Adrenal gland (tissue), 12 donors: Measurements from ENCODE around the gene PDIA2. TPM values are rescaled to one million over a fixed set of nuclear protein-coding genes. Genes with fewer than 3 reads are reported as not detected.

ENCODE experiments used
- DNase-seq, 7 donors: peaks; one replicate each; pipeline ENCODE4 v3.0.0-alpha.2; 2019 to 2020
- H3K27ac ChIP-seq, 5 donors: fragments of 200-600 bp; sonication (generic) in 4 of 5; 1 replicate in 3 of 5; 2 replicates in 2 of 5; pipeline versions ENCODE4 v1.5.1 to v1.8.0; 2016 to 2020; ENCODE audit warnings: mild to moderate bottlenecking in 1 of 5
- H3K27me3 ChIP-seq: fragments of 200-600 bp; 2 replicates; pipeline ENCODE4 v1.8.0; 2021
- H3K36me3 ChIP-seq, 2 donors: fragments of 200-600 bp; replicated peaks in 1 of 2; 1 replicate in 1 of 2; 2 replicates in 1 of 2; pipeline versions ENCODE4 v1.5.1 to v1.8.0; 2018 to 2022
- H3K4me1 ChIP-seq, 2 donors: fragments of 200-600 bp; replicated peaks in 1 of 2; 1 replicate in 1 of 2; 2 replicates in 1 of 2; pipeline versions ENCODE4 v1.5.1 to v1.8.0; 2018 to 2021
- H3K4me3 ChIP-seq, 4 donors: fragments of 200-600 bp; sonication (generic) in 3 of 4; one replicate each; pipeline ENCODE4 v1.5.1; 2016 to 2018
- H3K9me3 ChIP-seq, 3 donors: fragments of 200-600 bp; sonication (generic) in 1 of 3; replicated peaks in 1 of 3; 1 replicate in 2 of 3; 2 replicates in 1 of 3; pipeline versions ENCODE4 v1.5.1 to v1.8.0; 2016 to 2021
- POLR2A ChIP-seq, 2 donors: fragments of 450-650 bp; IDR thresholded peaks; one replicate each; pipeline ENCODE4 v1.6.1; 2017; ENCODE audit warnings: antibody characterized with exemption in 2 of 2, mild to moderate bottlenecking in 2 of 2, moderate library complexity in 1 of 2
- WGBS, 4 donors: extraction: QIAGEN DNeasy Blood & Tissue Kit in 2 of 4; methylation state at CpG; one replicate each; pipeline versions ENCODE4 v1.1.5 to v1.1.7; 2013 to 2017; 5-methylcytosine and 5-hydroxymethylcytosine counted together
- intact Hi-C, 2 donors: fragments of 100-400 bp; cut with DNase I; formaldehyde crosslinking; loops; one replicate each; pipeline versions ENCODE4 v1.14.1 to v1.15.0; 2022 to 2023
- polyA plus RNA-seq, 3 donors: library from polyadenylated mRNA; stranded (reverse); fragments of 200-250 nt in 2 of 3; fragments of 350-450 nt in 1 of 3; fragmentation: Illumina TruSeq in 1 of 3; extraction: RNeasy Lipid Tissue Mini Kit (QIAGEN cat#74804) in 1 of 3; gene quantifications; one replicate each; pipeline ENCODE4 v1.2.3, GENCODE V29; 2013 to 2014
- total RNA-seq, 9 donors: library from RNA; depleted of rRNA in 4 of 9; stranded (reverse); fragments of >200 nt in 4 of 9; fragments of 120-200 nt in 1 of 9; fragmentation: NEBNext Ultra II Directional in 1 of 9; extraction: Animal tissue kit (Norgen Biotek cat#: 25700) in 1 of 9; gene quantifications; one replicate each; pipeline versions ENCODE4 v1.1.0 to v1.2.4, GENCODE V29; 2013 to 2023
- TF ChIP-seq, protein P1 (sequence below), 6 experiments: fragments of 450-650 bp in 4 of 6; fragments of 200-600 bp in 2 of 6; sonication (generic) in 1 of 6; IDR thresholded peaks; 1 replicate in 5 of 6; 2 replicates in 1 of 6; pipeline versions ENCODE4 v1.5.1 to v1.8.0; 2016 to 2021; ENCODE audit warnings: antibody characterized with exemption in 6 of 6, mild to moderate bottlenecking in 2 of 6, moderate library complexity in 1 of 6
- donor health status: healthy with polysubstance abuse.
- donor health status: Bipolar disorder and iron deficiency.
- donor health status: DM: yes; HTN: yes; CAD: no.
- donor health status: DM: no; HTN: no; CAD: no.
- donor health status: DM: no; HTN: no; CAD: no.
- donor health status: DM: yes; HTN: yes; CAD: no.

PDIA2 gene
- total and polyA plus RNA-seq, 12 donors = 0.28 to 9.7 (median 0.86) TPM; not detected in 4

DNA sequence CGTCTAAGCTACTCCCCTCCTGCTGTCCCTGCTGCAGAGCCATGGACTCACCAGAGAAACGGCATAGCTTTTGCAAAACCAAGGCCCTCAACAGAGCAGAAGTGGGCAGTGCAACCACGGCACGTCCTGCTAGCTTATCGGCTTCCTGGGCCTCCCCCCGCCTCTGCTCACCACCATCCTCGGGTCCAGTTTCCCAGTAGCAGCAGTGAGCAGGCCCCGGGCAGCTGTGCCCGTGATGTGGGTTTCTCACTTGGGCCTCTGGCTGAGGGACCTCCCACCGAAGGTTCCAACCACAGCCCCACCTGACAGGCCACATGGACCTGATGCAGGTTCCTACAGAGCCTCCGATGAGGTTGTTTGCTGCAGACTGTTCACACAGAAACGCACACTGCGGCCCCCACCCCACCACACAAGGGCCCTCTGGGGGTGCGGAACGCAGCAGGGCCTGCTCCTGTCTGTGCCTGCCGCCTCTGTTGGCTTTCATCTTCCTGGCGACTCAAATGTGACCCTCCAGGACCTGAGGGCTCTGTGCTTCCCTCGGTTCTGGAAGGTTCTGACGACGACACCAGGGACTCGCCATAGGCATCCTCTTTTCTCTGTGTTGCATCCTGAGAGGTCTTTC, 24.8 kb downstream of the PDIA2 start:
- no peak for TF ChIP-seq POLR2A (IDR thresholded peaks at IDR 0.05)
- DNase-seq = no peak
- Histone ChIP-seq H3K4me3 (no peak overlapping the region), H3K27ac (peak overlapping the region in 1 of 5 donors; percentile 65), H3K36me3 (peaks cover 0 to 15% of the 10 kb centered on the region in 2 donors), H3K27me3 (no peaks in the 10 kb centered on the region), H3K4me1 (peaks cover 0 to 8% of the 10 kb centered on the region in 2 donors), H3K9me3 (no peaks in the 10 kb centered on the region)
- WGBS, 4 donors = 86 to 95% (median 91%) methylated on average over 12 to 21 of the region's 21 CpGs
- intact Hi-C loops = loop anchor here in 1 of 2 donors (10.0 kb wide), 1 partner anchor 187 kb away; no protein-coding TSS in a partner anchor

DNA sequence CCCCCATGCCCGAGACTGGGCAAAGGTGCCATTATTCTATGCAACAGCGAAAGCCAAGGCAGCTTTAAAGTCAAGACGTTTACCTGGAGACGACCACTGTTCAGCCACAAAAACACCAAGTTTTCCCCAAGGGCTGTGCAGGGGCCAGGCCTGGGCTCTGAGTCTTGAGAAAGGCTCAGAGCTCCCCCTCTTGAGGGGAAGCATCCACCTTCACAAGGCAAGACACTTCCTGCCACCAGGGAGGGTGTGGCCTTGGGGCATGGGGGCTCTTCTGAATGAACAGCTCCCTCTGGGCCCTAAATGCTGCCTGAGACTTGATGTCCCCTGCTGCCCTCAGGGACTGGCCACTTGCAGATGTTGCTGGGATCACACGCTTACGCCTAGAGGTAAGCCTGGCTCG, 26.5 kb downstream of the PDIA2 start:
- Histone ChIP-seq H3K27me3 (no peaks in the 10 kb centered on the region), H3K4me3 (no peak overlapping the region), H3K36me3 (peaks cover 0 to 31% of the 10 kb centered on the region in 2 donors), H3K27ac (no peak overlapping the region), H3K9me3 (no peaks in the 10 kb centered on the region), H3K4me1 (peaks cover 0 to 8% of the 10 kb centered on the region in 2 donors)
- TF ChIP-seq, protein P1, sequence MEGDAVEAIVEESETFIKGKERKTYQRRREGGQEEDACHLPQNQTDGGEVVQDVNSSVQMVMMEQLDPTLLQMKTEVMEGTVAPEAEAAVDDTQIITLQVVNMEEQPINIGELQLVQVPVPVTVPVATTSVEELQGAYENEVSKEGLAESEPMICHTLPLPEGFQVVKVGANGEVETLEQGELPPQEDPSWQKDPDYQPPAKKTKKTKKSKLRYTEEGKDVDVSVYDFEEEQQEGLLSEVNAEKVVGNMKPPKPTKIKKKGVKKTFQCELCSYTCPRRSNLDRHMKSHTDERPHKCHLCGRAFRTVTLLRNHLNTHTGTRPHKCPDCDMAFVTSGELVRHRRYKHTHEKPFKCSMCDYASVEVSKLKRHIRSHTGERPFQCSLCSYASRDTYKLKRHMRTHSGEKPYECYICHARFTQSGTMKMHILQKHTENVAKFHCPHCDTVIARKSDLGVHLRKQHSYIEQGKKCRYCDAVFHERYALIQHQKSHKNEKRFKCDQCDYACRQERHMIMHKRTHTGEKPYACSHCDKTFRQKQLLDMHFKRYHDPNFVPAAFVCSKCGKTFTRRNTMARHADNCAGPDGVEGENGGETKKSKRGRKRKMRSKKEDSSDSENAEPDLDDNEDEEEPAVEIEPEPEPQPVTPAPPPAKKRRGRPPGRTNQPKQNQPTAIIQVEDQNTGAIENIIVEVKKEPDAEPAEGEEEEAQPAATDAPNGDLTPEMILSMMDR (IDR thresholded peaks at IDR 0.05) = no peak
- TF ChIP-seq POLR2A (IDR thresholded peaks at IDR 0.05) = no peak
- intact Hi-C loops = loop anchor here in 1 of 2 donors (10.0 kb wide), 1 partner anchor 185 kb away; no protein-coding TSS in a partner anchor
- DNase-seq = no peak
- 79 to 92% (median 86%) methylated on average over 4 to 7 of the region's 7 CpGs for WGBS, 4 donors

DNA sequence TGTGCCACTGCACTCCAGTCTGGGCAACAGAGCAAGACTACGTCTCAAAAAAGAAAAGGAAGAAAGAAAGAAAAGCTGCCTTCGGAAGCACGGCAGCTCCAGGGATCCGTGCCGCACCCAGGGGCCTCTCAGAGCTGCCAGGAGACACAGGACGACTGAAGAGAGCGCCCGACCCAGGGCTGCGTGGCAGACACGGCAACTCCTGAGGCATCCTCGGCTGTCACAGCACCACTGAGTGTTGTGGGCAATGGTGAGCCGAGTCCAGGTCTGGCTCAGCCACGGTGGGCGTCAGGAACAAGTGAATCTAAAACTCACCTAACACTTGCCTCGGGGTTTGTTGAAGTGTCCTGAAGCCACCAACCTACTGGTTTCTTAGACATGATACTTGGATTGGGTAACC, 28.8 kb downstream of the PDIA2 start:
- intact Hi-C loops = no loop called here

DNA sequence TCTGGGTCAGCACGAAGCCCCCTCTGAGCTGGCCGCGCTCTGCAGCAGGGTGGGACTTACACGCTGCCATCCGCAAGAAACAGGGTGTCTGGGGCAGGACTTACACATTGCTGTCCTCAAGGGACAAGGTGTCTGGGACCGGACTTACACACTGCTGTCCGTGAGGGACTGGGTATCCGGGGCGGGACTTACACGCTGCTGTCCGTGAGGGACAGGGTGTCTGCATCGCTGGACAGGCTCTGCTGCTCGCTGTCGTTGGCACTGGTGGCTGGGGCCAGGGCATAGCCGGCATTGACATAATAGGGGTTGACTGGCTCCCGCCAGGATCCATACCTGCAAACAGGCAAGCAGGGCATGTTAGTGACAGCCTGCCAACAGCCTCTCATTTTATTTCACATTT, 31.4 kb downstream of the PDIA2 start:
- Histone ChIP-seq H3K9me3 (no peaks in the 10 kb centered on the region), H3K4me3 (no peak overlapping the region), H3K27me3 (no peaks in the 10 kb centered on the region), H3K27ac (no peak overlapping the region), H3K36me3 (peaks cover 0 to 27% of the 10 kb centered on the region in 2 donors), H3K4me1 (no peaks in the 10 kb centered on the region)
- TF ChIP-seq POLR2A (IDR thresholded peaks at IDR 0.05) = no peak
- TF ChIP-seq, protein P1 (IDR thresholded peaks at IDR 0.05) = no peak
- 87 to 95% (median 90%) methylated on average over 9 to 16 of the region's 16 CpGs for WGBS, 4 donors
- no peak for DNase-seq
- intact Hi-C loops = no loop called here

More for the DNA sequence above, 28.8 kb downstream of the PDIA2 start:
- TF ChIP-seq, protein P1 (IDR thresholded peaks at IDR 0.05) = no peak
- TF ChIP-seq POLR2A (IDR thresholded peaks at IDR 0.05) = no peak
- no peak overlapping the region for H3K27ac ChIP-seq
- WGBS, 4 donors = 87 to 96% (median 94%) methylated on average over 11 to 15 of the region's 15 CpGs
- H3K9me3 ChIP-seq = no peaks in the 10 kb centered on the region
- no peak for DNase-seq
- H3K36me3 ChIP-seq = peaks cover 0 to 32% of the 10 kb centered on the region in 2 donors
- H3K4me3 ChIP-seq = no peak overlapping the region
- no peaks in the 10 kb centered on the region for H3K27me3 ChIP-seq
- H3K4me1 ChIP-seq = peaks cover 0 to 3% of the 10 kb centered on the region in 2 donors
